A673 (cell line): ENCODE measurements around the gene RPRD1B. TPM values are rescaled to one million over a fixed set of nuclear protein-coding genes. Genes with fewer than 3 reads are reported as not detected.

Experiments
- BruUV-seq: library from RNA; stranded (reverse); fragments of 400-500 nt; replicated peaks from 2 replicates; lab custom pipeline; 2021; lab: Mats Ljungman, UMichigan
- CTCF ChIA-PET: fragments of 300-600 bp; sonication (Branson Sonifier 250); formaldehyde crosslinking; loops from one replicate; lab custom pipeline; 2022; ENCODE audit warnings: antibody characterized with exemption; lab: Charles Lee
- POLR2A ChIA-PET: fragments of 300-600 bp; sonication (Branson Sonifier 250); formaldehyde crosslinking; loops from one replicate; lab custom pipeline; 2022; ENCODE audit warnings: antibody characterized with exemption; ENCODE audit not compliant: low non-redundant PET; lab: Charles Lee
- DNase-seq: peaks from one replicate; pipeline ENCODE4 v3.0.0-alpha.2; 2015; ENCODE audit warnings: low spot score
- H3K27ac ChIP-seq: fragments of 200-600 bp; sonication (generic); 2 replicates; pipeline ENCODE4 v1.5.1; 2016; ENCODE audit warnings: mixed run types, low read depth, mild to moderate bottlenecking, mixed read lengths, antibody characterized with exemption, low read length; ENCODE audit not compliant: poor library complexity, severe bottlenecking
- H3K27me3 ChIP-seq: fragments of 200-600 bp; sonication (generic); replicated peaks from 2 replicates; pipeline ENCODE4 v1.6.1; 2017; ENCODE audit warnings: mixed run types, low read depth, mild to moderate bottlenecking, mixed read lengths, antibody characterized with exemption, low read length; ENCODE audit not compliant: insufficient read depth, poor library complexity
- H3K36me3 ChIP-seq: fragments of 200-600 bp; sonication (generic); 2 replicates; pipeline ENCODE4 v1.6.1; 2016; ENCODE audit warnings: mixed run types, mild to moderate bottlenecking, mixed read lengths, antibody characterized with exemption, low read length; ENCODE audit not compliant: insufficient read depth, poor library complexity, severe bottlenecking
- H3K4me1 ChIP-seq: fragments of 200-600 bp; sonication (generic); 2 replicates; pipeline ENCODE4 v1.6.1; 2017; ENCODE audit warnings: mixed run types, mild to moderate bottlenecking, mixed read lengths, antibody characterized with exemption, low read length; ENCODE audit not compliant: insufficient read depth, poor library complexity, severe bottlenecking
- H3K4me3 ChIP-seq: fragments of 200-600 bp; sonication (generic); 2 replicates; pipeline ENCODE4 v1.5.1; 2016; ENCODE audit warnings: low read depth, mixed run types, mild to moderate bottlenecking, mixed read lengths, low read length; ENCODE audit not compliant: poor library complexity, severe bottlenecking
- H3K9me3 ChIP-seq: fragments of 200-600 bp; sonication (generic); 2 replicates; pipeline ENCODE4 v1.6.1; 2016; ENCODE audit warnings: mixed run types, low read depth, mild to moderate bottlenecking, mixed read lengths, antibody characterized with exemption, low read length; ENCODE audit not compliant: poor library complexity, severe bottlenecking
- EZH2 ChIP-seq: fragments of 200-600 bp; sonication (generic); IDR thresholded peaks from 2 replicates; pipeline ENCODE4 v1.6.1; 2017; ENCODE audit warnings: borderline replicate concordance, low read depth, mild to moderate bottlenecking, mixed read lengths, antibody characterized with exemption, low read length; ENCODE audit not compliant: poor library complexity, severe bottlenecking
- intact Hi-C: fragments of 100-400 bp; cut with micrococcal nuclease; formaldehyde crosslinking; loops from one replicate; pipeline ENCODE4 v1.10.0; 2022; ENCODE audit not compliant: unreplicated experiment
- total RNA-seq: library from RNA; stranded (reverse); gene quantifications from 2 replicates; pipeline ENCODE4 v1.2.3, GENCODE V29; 2021
- TF ChIP-seq, protein P1 (sequence below): fragments of 300-800, 200-600 bp; sonication (generic); conservative IDR thresholded peaks from 2 replicates; pipeline ENCODE4 v1.5.1; 2017; ENCODE audit warnings: low read depth, mild to moderate bottlenecking, antibody characterized with exemption, low read length, moderate library complexity, mixed read lengths

The RPRD1B gene
- total RNA-seq, 1 experiment from 2014 or later: 36.1 TPM

DNA sequence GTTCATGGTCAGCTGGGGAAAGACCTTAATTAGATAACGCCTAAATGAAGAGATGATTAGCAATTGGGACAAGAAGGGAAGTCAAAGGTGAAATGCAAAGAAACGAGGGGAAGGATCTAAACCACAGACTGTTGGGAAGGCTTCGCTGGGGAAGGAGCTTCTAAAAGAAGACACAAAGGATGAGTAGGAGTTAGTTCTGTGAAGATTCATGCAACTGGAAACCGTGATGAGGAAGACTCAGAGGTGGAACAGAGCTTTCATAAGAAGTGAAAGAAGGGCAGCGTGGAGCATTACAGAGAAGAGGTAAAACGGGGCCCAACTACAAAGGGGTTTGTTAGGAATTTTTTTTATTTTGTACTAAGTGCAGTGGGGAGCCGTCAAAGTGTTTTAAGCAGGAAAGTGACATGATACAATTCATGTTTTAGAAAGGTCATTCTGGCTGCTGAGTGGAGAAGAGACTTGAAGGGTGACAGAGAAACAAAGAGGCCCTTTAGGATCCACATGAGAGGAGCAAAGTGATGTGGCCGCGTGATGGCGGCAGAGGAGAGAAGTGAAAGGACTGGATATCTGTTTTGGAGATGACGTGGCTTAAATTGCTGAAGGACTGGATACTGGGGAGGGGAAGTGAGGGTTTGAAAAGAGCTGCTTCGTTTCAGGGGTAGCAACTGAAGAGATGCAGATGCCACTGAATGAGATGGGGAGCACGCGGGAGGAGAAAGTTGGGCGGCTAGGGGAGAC is 33.9 kb upstream of the RPRD1B start:
- CTCF ChIA-PET: no interaction called here
- Histone ChIP-seq H3K27ac (no peak overlapping the region), H3K9me3 (no peaks in the 10 kb centered on the region), H3K36me3 (peaks cover 63% of the 10 kb centered on the region), H3K27me3 (no peaks in the 10 kb centered on the region), H3K4me3 (no peak overlapping the region), H3K4me1 (peaks cover 4% of the 10 kb centered on the region)
- POLR2A ChIA-PET: interaction anchor here (0.6 kb wide), 1 partner anchor 345 kb away, joined by 4 read pairs; no protein-coding TSS in a partner anchor
- intact Hi-C loops: no loop called here
- BruUV-seq: no TSS peak
- no peak for DNase-seq
- no peak for TF ChIP-seq EZH2
- TF ChIP-seq, protein P1, sequence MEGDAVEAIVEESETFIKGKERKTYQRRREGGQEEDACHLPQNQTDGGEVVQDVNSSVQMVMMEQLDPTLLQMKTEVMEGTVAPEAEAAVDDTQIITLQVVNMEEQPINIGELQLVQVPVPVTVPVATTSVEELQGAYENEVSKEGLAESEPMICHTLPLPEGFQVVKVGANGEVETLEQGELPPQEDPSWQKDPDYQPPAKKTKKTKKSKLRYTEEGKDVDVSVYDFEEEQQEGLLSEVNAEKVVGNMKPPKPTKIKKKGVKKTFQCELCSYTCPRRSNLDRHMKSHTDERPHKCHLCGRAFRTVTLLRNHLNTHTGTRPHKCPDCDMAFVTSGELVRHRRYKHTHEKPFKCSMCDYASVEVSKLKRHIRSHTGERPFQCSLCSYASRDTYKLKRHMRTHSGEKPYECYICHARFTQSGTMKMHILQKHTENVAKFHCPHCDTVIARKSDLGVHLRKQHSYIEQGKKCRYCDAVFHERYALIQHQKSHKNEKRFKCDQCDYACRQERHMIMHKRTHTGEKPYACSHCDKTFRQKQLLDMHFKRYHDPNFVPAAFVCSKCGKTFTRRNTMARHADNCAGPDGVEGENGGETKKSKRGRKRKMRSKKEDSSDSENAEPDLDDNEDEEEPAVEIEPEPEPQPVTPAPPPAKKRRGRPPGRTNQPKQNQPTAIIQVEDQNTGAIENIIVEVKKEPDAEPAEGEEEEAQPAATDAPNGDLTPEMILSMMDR: no peak

GRCh38 chr20:38000293-38000692 is 33.3 kb upstream of the RPRD1B start:
- peaks cover 10% of the 10 kb centered on the region for H3K4me1 ChIP-seq
- intact Hi-C loops: no loop called here
- H3K27ac ChIP-seq: no peak overlapping the region
- BruUV-seq: no TSS peak
- ChIA-PET POLR2A (no interaction called here), CTCF (no interaction called here)
- H3K9me3 ChIP-seq: no peaks in the 10 kb centered on the region
- no peaks in the 10 kb centered on the region for H3K27me3 ChIP-seq
- no peak overlapping the region for H3K4me3 ChIP-seq
- DNase-seq: no peak
- peaks cover 63% of the 10 kb centered on the region for H3K36me3 ChIP-seq
- TF ChIP-seq EZH2: no peak
- TF ChIP-seq, protein P1: no peak

- H3K27me3 ChIP-seq: no peaks in the 10 kb centered on the region
- intact Hi-C loops: no loop called here
- no peaks in the 10 kb centered on the region for H3K9me3 ChIP-seq
- no peak overlapping the region for H3K27ac ChIP-seq
- ChIA-PET POLR2A (no interaction called here), CTCF (no interaction called here)
- no peak for DNase-seq
- H3K4me3 ChIP-seq: no peak overlapping the region
- H3K4me1 ChIP-seq: peaks cover 15% of the 10 kb centered on the region
- BruUV-seq: no TSS peak
- peaks cover 56% of the 10 kb centered on the region for H3K36me3 ChIP-seq
- TF ChIP-seq EZH2: no peak
Measured at GRCh38 chr20:38001173-38001875, 32.2 kb upstream of the RPRD1B start.
